Glutamatergic neuron (in vitro differentiated cells): ENCODE results near the gene SLC2A1. TPM values are rescaled to one million over a fixed set of nuclear protein-coding genes. Genes with fewer than 3 reads are reported as not detected.
A peak's percentile ranks its signal among the peaks of the same experiment; 100 is the strongest.

Experiments used
- DNase-seq: peaks from one replicate; pipeline ENCODE4 v3.0.0; 2022
- H3K27ac Mint-ChIP-seq: one replicate; pipeline ENCODE4 v1.8.0; 2020; ENCODE audit warnings: mild to moderate bottlenecking, mixed read lengths, inconsistent platforms; ENCODE audit not compliant: unreplicated experiment
- H3K27me3 Mint-ChIP-seq: one replicate; pipeline ENCODE4 v1.8.0; 2020; ENCODE audit warnings: mild to moderate bottlenecking, moderate library complexity, mixed read lengths, inconsistent platforms; ENCODE audit not compliant: unreplicated experiment
- H3K36me3 Mint-ChIP-seq: one replicate; pipeline ENCODE4 v1.8.0; 2020; ENCODE audit warnings: mild to moderate bottlenecking, mixed read lengths, inconsistent platforms; ENCODE audit not compliant: unreplicated experiment
- H3K4me1 Mint-ChIP-seq: one replicate; pipeline ENCODE4 v1.8.0; 2020; ENCODE audit warnings: mild to moderate bottlenecking, low read depth, mixed read lengths, inconsistent platforms; ENCODE audit not compliant: unreplicated experiment
- H3K4me3 Mint-ChIP-seq: one replicate; pipeline ENCODE4 v1.8.0; 2020; ENCODE audit warnings: mild to moderate bottlenecking, mixed read lengths, inconsistent platforms; ENCODE audit not compliant: unreplicated experiment
- H3K9me3 Mint-ChIP-seq: one replicate; pipeline ENCODE4 v1.8.0; 2020; ENCODE audit warnings: mild to moderate bottlenecking, moderate library complexity, mixed read lengths, inconsistent platforms; ENCODE audit not compliant: unreplicated experiment
- total RNA-seq: library from RNA; stranded (reverse); fragmentation: NEBNext Ultra II Directional; extraction: Animal tissue kit (Norgen Biotek cat#: 25700); gene quantifications from one replicate; pipeline ENCODE4 v1.2.1, GENCODE V29; 2021; ENCODE audit not compliant: unreplicated experiment
- TF ChIP-seq, protein P1 (sequence below): fragments of 200-600 bp; sonication (generic); IDR thresholded peaks from one replicate; pipeline ENCODE4 v1.5.0; 2021; ENCODE audit not compliant: partially characterized antibody, unreplicated experiment

Gene SLC2A1
- total RNA-seq, 1 donor from 2014 or later, result 25.0 TPM

DNA sequence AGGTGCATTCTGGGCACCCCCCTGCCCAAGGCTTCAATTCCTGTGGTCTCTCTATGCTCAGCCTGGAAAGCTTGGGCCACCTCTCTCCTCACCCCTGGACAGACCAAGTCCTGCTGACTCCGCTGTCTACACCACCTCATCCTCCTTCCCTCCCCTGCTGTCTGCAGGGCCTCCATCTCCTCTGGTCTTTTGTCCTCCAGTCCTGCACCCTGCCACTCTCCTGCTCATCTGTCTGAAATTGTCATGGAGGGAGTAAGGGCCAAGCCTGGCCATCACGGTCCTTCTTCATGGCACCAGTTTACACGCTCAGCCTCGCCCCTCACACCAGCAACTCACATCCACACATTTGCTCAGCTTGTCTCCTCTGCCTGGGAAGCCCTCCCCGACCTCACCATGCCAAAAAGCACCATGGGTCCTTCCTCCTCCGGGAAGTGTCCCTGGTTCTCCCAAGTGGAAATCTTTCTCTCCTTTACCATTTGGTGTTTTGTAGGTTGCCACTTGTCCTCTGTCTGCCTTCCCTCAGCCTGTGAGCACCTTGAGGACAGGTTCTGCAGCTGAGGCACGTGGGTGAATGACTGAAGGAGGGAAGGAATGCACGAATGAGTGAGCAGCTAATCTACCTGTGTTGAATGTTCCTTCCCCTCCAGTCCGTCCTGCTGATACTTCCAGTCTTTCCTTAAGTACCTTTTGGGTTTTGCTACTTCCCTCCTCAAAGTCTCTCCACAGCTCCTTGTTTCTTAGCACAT lies 2.1 kb upstream of the SLC2A1 start:
- peak overlapping the region; percentile 41 for H3K4me3 Mint-ChIP-seq
- H3K9me3 Mint-ChIP-seq, result peaks cover 12% of the 10 kb centered on the region
- H3K4me1 Mint-ChIP-seq, result peaks cover 20% of the 10 kb centered on the region
- peak overlapping the region; percentile 6 for H3K27ac Mint-ChIP-seq
- peaks cover 10% of the 10 kb centered on the region for H3K27me3 Mint-ChIP-seq
- TF ChIP-seq, protein P1, sequence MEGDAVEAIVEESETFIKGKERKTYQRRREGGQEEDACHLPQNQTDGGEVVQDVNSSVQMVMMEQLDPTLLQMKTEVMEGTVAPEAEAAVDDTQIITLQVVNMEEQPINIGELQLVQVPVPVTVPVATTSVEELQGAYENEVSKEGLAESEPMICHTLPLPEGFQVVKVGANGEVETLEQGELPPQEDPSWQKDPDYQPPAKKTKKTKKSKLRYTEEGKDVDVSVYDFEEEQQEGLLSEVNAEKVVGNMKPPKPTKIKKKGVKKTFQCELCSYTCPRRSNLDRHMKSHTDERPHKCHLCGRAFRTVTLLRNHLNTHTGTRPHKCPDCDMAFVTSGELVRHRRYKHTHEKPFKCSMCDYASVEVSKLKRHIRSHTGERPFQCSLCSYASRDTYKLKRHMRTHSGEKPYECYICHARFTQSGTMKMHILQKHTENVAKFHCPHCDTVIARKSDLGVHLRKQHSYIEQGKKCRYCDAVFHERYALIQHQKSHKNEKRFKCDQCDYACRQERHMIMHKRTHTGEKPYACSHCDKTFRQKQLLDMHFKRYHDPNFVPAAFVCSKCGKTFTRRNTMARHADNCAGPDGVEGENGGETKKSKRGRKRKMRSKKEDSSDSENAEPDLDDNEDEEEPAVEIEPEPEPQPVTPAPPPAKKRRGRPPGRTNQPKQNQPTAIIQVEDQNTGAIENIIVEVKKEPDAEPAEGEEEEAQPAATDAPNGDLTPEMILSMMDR, result no peak
- H3K36me3 Mint-ChIP-seq, result no peaks in the 10 kb centered on the region
- no peak for DNase-seq

DNA sequence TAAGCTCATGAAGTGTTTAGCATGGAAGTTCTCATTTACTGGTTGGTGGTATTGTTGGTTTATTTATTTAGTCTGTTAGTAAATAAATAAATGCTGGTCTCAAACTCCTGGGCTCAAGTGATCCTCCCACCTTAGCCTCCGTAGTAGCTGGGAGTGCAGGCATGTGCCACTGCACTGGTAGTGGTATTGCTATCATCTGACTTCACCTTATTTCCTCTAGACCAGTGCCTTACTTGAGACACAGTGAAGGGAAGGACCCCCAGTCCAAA lies 1.4 kb upstream of the SLC2A1 start:
- H3K4me3 Mint-ChIP-seq, result peak overlapping the region; percentile 57
- H3K4me1 Mint-ChIP-seq, result peaks cover 20% of the 10 kb centered on the region
- DNase-seq, result no peak
- H3K9me3 Mint-ChIP-seq, result peaks cover 12% of the 10 kb centered on the region
- H3K27me3 Mint-ChIP-seq, result peaks cover 10% of the 10 kb centered on the region
- no peak overlapping the region for H3K27ac Mint-ChIP-seq
- TF ChIP-seq, protein P1, result no peak
- no peaks in the 10 kb centered on the region for H3K36me3 Mint-ChIP-seq

DNA sequence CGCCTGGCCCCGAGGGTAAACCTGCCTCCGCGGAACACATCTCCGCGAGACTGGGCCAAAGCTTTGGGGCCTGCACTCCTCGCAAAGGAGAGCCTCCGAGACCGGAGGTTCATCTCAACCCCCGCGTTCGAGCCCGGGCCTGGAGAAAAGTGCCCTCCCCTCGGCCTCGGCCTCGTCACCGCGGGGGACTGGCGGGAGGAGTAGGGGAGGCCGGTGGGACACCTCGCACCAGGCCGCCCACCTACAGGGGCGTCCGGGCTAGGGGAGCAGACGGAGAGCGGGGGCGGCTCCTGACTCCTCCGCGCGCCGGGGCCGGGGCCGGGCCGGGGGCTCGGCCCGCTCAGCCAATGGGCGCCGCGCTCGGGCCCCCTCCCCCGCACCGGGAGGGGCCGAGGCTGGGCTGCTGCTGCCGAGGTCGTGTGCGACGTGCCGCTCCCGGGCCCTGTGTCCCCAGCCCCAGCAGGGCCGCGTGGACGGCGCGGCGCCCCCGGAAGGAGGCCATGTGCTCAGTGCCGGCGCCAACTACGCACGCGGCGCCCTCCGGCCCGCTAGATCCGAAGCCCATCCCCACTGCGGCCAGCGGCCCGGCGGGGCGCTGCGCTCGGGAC lies 684 bp downstream of the SLC2A1 start:
- H3K4me3 Mint-ChIP-seq, result peak overlapping the region; percentile 93

DNA sequence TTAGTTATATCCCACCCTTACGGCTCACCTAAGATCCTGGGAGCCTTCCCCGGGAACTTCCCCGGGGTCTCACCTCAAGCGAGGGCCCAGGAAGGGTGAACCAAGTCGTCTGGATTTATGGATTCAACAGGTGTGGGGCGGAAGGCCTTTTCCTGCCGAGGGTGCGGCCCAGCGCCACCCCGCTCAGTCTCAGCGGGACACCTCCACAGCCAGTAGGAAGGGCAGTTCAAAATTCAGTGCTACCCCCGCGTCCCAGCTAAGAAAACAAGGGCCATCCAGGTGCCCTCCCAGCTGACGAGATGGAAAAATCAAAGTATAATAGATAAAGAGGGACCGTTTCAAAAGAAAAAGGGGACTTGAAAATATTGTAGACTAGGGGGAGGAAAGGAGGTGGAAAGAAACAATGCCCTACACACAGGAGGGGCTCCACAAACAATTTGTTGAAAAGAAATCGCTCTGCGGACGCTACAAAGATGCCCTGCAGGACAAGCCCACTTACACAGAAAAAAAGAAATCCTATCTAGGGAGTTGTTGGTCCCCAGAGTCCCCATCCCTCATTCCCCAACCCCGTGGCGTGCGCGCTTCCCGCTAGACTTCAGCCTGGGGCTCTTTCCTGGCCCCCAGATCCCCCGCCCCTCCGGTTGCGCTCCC lies 1.3 kb downstream of the SLC2A1 start:
- H3K4me3 Mint-ChIP-seq, result peak overlapping the region; percentile 93
- peaks cover 10% of the 10 kb centered on the region for H3K4me1 Mint-ChIP-seq
- H3K9me3 Mint-ChIP-seq, result peaks cover 12% of the 10 kb centered on the region
- TF ChIP-seq, protein P1, result no peak
- peaks cover 5% of the 10 kb centered on the region for H3K27me3 Mint-ChIP-seq
- peak overlapping the region; percentile 75 for H3K27ac Mint-ChIP-seq
- no peaks in the 10 kb centered on the region for H3K36me3 Mint-ChIP-seq
- DNase-seq, result no peak

More for the DNA sequence above, 684 bp downstream of the SLC2A1 start:
- peaks cover 12% of the 10 kb centered on the region for H3K9me3 Mint-ChIP-seq
- TF ChIP-seq, protein P1, result no peak
- H3K27ac Mint-ChIP-seq, result no peak overlapping the region
- peak; percentile 74 for DNase-seq
- H3K27me3 Mint-ChIP-seq, result peaks cover 5% of the 10 kb centered on the region
- H3K4me1 Mint-ChIP-seq, result peaks cover 14% of the 10 kb centered on the region
- no peaks in the 10 kb centered on the region for H3K36me3 Mint-ChIP-seq

DNA sequence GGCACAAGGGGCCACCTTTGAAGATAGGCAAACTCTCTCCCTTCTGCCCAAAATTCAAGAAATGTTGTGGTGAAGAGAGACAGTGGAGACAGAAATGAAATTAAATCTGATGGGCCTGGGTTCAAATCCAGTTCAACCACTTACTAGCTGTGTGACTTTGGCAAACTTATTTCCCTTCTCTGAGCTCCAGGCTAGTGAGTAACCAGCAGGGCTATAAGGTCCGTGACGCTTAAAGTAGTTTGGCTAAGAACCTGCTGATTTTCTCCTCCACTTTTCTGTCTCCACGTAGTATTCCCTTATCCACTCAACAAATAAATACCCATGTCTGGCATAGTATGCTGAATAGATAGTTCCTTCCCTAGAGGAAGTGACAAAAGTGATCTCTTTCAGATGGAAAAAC lies 1.9 kb downstream of the SLC2A1 start:
- H3K4me3 Mint-ChIP-seq, result peak overlapping the region; percentile 93
- DNase-seq, result no peak
- H3K27ac Mint-ChIP-seq, result no peak overlapping the region
- peaks cover 5% of the 10 kb centered on the region for H3K27me3 Mint-ChIP-seq
- H3K9me3 Mint-ChIP-seq, result peaks cover 10% of the 10 kb centered on the region
- H3K4me1 Mint-ChIP-seq, result peaks cover 10% of the 10 kb centered on the region
- no peaks in the 10 kb centered on the region for H3K36me3 Mint-ChIP-seq
- TF ChIP-seq, protein P1, result no peak
